OCI-LY1 (cell line): ENCODE data around the gene PDGFA.

Source experiments
- H2AFZ ChIP-seq: fragments of 200-600 bp; sonication (generic), shearing (Covaris generic); 2 replicates; pipeline ENCODE4 v1.6.0; 2014; ENCODE audit warnings: antibody characterized with exemption, mild to moderate bottlenecking, low read length
- H3F3A ChIP-seq: fragments of 200-600 bp; sonication (generic), shearing (Covaris generic); 2 replicates; pipeline ENCODE4 v1.6.0; 2014; ENCODE audit warnings: mild to moderate bottlenecking, antibody characterized with exemption, low read length, moderate library complexity; ENCODE audit not compliant: insufficient read depth
- H3K27ac ChIP-seq: fragments of 200-600 bp; sonication (generic); 2 replicates; pipeline ENCODE4 v1.5.1; 2014; ENCODE audit warnings: low read length, mixed run types, mild to moderate bottlenecking, low read depth; ENCODE audit not compliant: poor library complexity, severe bottlenecking
- H3K27me3 ChIP-seq: fragments of 200-600 bp; sonication (generic); 2 replicates; pipeline ENCODE4 v1.6.0; 2014; ENCODE audit warnings: antibody characterized with exemption, mild to moderate bottlenecking, low read length, moderate library complexity; ENCODE audit not compliant: insufficient read depth
- H3K36me3 ChIP-seq: fragments of 200-600 bp; sonication (generic); 2 replicates; pipeline ENCODE4 v1.6.1; 2014; ENCODE audit warnings: mild to moderate bottlenecking, antibody characterized with exemption, low read length, moderate library complexity, mixed read lengths; ENCODE audit not compliant: insufficient read depth
- H3K4me1 ChIP-seq: fragments of 200-600 bp; sonication (generic); 2 replicates; pipeline ENCODE4 v1.5.1; 2014; ENCODE audit warnings: mild to moderate bottlenecking, low read length, moderate library complexity; ENCODE audit not compliant: insufficient read depth, severe bottlenecking
- H3K4me2 ChIP-seq: fragments of 200-600 bp; sonication (generic), shearing (Covaris generic); 2 replicates; pipeline ENCODE4 v1.6.1; 2014; ENCODE audit warnings: low read length
- H3K4me3 ChIP-seq: fragments of 200-600 bp; sonication (generic); 2 replicates; pipeline ENCODE4 v1.5.1; 2014; ENCODE audit warnings: low read length, low read depth, mild to moderate bottlenecking, mixed read lengths; ENCODE audit not compliant: poor library complexity, severe bottlenecking
- H3K79me2 ChIP-seq: fragments of 200-600 bp; shearing (Covaris generic); 2 replicates; pipeline ENCODE4 v1.6.1; 2016; ENCODE audit warnings: mixed run types, low read length, mixed read lengths; ENCODE audit not compliant: insufficient read depth
- H3K9ac ChIP-seq: fragments of 200-600 bp; sonication (generic), shearing (Covaris generic); 2 replicates; pipeline ENCODE4 v1.6.1; 2014; ENCODE audit warnings: mild to moderate bottlenecking, low read length, mixed read lengths
- H3K9me2 ChIP-seq: fragments of 200-600 bp; sonication (generic), shearing (Covaris generic); 2 replicates; pipeline ENCODE4 v1.6.1; 2014; ENCODE audit warnings: low read depth, mild to moderate bottlenecking, low read length, mixed read lengths
- H3K9me3 ChIP-seq: fragments of 200-600 bp; shearing (Covaris generic); 2 replicates; pipeline ENCODE4 v1.6.1; 2014; ENCODE audit warnings: low read length, mixed read lengths
- H4K20me1 ChIP-seq: fragments of 200-600 bp; sonication (generic), shearing (Covaris generic); 2 replicates; pipeline ENCODE4 v1.6.0; 2016; ENCODE audit warnings: mild to moderate bottlenecking, low read length; ENCODE audit not compliant: insufficient read depth
- CTCF ChIP-seq: fragments of 200-600 bp; sonication (generic), shearing (Covaris generic); IDR thresholded peaks from 2 replicates; pipeline ENCODE4 v1.5.1; 2017; ENCODE audit warnings: mild to moderate bottlenecking, antibody characterized with exemption, low read length, moderate library complexity, mixed read lengths
- EZH2 ChIP-seq: fragments of 200-600 bp; sonication (generic), shearing (Covaris generic); IDR thresholded peaks from 2 replicates; pipeline ENCODE4 v1.8.0; 2017; ENCODE audit warnings: borderline replicate concordance, mixed run types, mild to moderate bottlenecking, antibody characterized with exemption, low read length, moderate library complexity, mixed read lengths

Gene PDGFA

GRCh38 chr7:477626-478220 lies 41.9 kb downstream of the PDGFA start:
- H3K4me2 ChIP-seq = no peak overlapping the region
- H3K79me2 ChIP-seq = no peaks in the 10 kb centered on the region
- no peaks in the 10 kb centered on the region for H3K9me3 ChIP-seq

GRCh38 chr7:476736-477360 lies 42.8 kb downstream of the PDGFA start:
- Histone ChIP-seq H4K20me1 (no peaks in the 10 kb centered on the region), H3K9me2 (no peaks in the 10 kb centered on the region), H3K36me3 (no peaks in the 10 kb centered on the region), H3K4me1 (no peaks in the 10 kb centered on the region), H3K27me3 (no peaks in the 10 kb centered on the region), H2AFZ (no peak overlapping the region), H3K27ac (no peak overlapping the region), H3K9ac (no peak overlapping the region), H3K4me3 (no peak overlapping the region), H3K9me3 (no peaks in the 10 kb centered on the region), H3K79me2 (no peaks in the 10 kb centered on the region), H3F3A (no peaks in the 10 kb centered on the region), H3K4me2 (no peak overlapping the region)
- no peak for TF ChIP-seq EZH2
- TF ChIP-seq CTCF = no peak

More at GRCh38 chr7:477626-478220, 41.9 kb downstream of the PDGFA start:
- Histone ChIP-seq H3K27ac (no peak overlapping the region), H4K20me1 (no peaks in the 10 kb centered on the region), H3K36me3 (no peaks in the 10 kb centered on the region), H3K9ac (no peak overlapping the region), H3F3A (no peaks in the 10 kb centered on the region), H3K4me3 (no peak overlapping the region), H3K4me1 (no peaks in the 10 kb centered on the region), H3K9me2 (no peaks in the 10 kb centered on the region), H3K27me3 (no peaks in the 10 kb centered on the region), H2AFZ (no peak overlapping the region)
- TF ChIP-seq EZH2 (no peak), CTCF (no peak)

GRCh38 chr7:475951-476441 lies 43.6 kb downstream of the PDGFA start:
- no peaks in the 10 kb centered on the region for H4K20me1 ChIP-seq
- no peaks in the 10 kb centered on the region for H3K79me2 ChIP-seq
- no peaks in the 10 kb centered on the region for H3K36me3 ChIP-seq
- no peak overlapping the region for H3K4me3 ChIP-seq
- no peak overlapping the region for H3K9ac ChIP-seq
- H2AFZ ChIP-seq = no peak overlapping the region
- H3K4me1 ChIP-seq = no peaks in the 10 kb centered on the region
- TF ChIP-seq CTCF (no peak), EZH2 (no peak)
- H3F3A ChIP-seq = no peaks in the 10 kb centered on the region
- H3K9me3 ChIP-seq = no peaks in the 10 kb centered on the region
- no peak overlapping the region for H3K4me2 ChIP-seq
- H3K9me2 ChIP-seq = no peaks in the 10 kb centered on the region
- H3K27me3 ChIP-seq = no peaks in the 10 kb centered on the region
- H3K27ac ChIP-seq = no peak overlapping the region
